ENCODE data around the gene CREBBP. TPM values are rescaled to one million over a fixed set of nuclear protein-coding genes. Genes with fewer than 3 reads are reported as not detected.

CREBBP gene
- total RNA-seq, 1 donor, result 28.2 TPM

GRCh38 chr16:3838600-3839401 is 41.7 kb downstream of the CREBBP start:
- Histone ChIP-seq H3K27ac (ENCODE audit: low read depth, low read length) (peak overlapping the region; percentile 39), H3K9me3 (ENCODE audit: low read depth, low read length) (no peaks in the 10 kb centered on the region), H3K4me2 (ENCODE audit: insufficient read depth, low read length) (peak overlapping the region; percentile 53), H3K4me3 (ENCODE audit: insufficient read depth, low read length) (no peak overlapping the region), H3K79me2 (ENCODE audit: insufficient read depth, low read length) (peaks cover 91% of the 10 kb centered on the region), H3K36me3 (ENCODE audit: insufficient read depth, low read length) (peaks cover 6% of the 10 kb centered on the region), H3K4me1 (ENCODE audit: insufficient read depth, low read length) (peaks cover 16% of the 10 kb centered on the region), H2AFZ (ENCODE audit: low read length) (no peak overlapping the region), H4K20me1 (ENCODE audit: insufficient read depth, low read length) (peaks cover 72% of the 10 kb centered on the region), H3K27me3 (ENCODE audit: insufficient read depth, low read length) (no peaks in the 10 kb centered on the region)
- DNase-seq (ENCODE audit: insufficient read length, low spot score, missing footprints), result no peak
- no peak for TF ChIP-seq CTCF (IDR thresholded peaks at IDR 0.05; ENCODE audit: extremely low read depth, low read depth, low read length)

- Histone ChIP-seq H3K4me3 (ENCODE audit: insufficient read depth, low read length) (no peak overlapping the region), H3K36me3 (ENCODE audit: insufficient read depth, low read length) (peaks cover 6% of the 10 kb centered on the region), H3K9me3 (ENCODE audit: low read depth, low read length) (no peaks in the 10 kb centered on the region), H4K20me1 (ENCODE audit: insufficient read depth, low read length) (peaks cover 73% of the 10 kb centered on the region), H2AFZ (ENCODE audit: low read length) (no peak overlapping the region), H3K4me2 (ENCODE audit: insufficient read depth, low read length) (peak overlapping the region; percentile 53), H3K27me3 (ENCODE audit: insufficient read depth, low read length) (no peaks in the 10 kb centered on the region), H3K4me1 (ENCODE audit: insufficient read depth, low read length) (peaks cover 16% of the 10 kb centered on the region), H3K27ac (ENCODE audit: low read depth, low read length) (peak overlapping the region; percentile 32), H3K79me2 (ENCODE audit: insufficient read depth, low read length) (peaks cover 92% of the 10 kb centered on the region)
- no peak for DNase-seq (ENCODE audit: insufficient read length, low spot score, missing footprints)
- TF ChIP-seq CTCF (IDR thresholded peaks at IDR 0.05; ENCODE audit: extremely low read depth, low read depth, low read length), result no peak
Observed at GRCh38 chr16:3837851-3838586, 42.5 kb downstream of the CREBBP start.

GRCh38 chr16:3836641-3837040 is 43.9 kb downstream of the CREBBP start:
- H4K20me1 ChIP-seq (ENCODE audit: insufficient read depth, low read length), result peaks cover 75% of the 10 kb centered on the region
- H3K4me2 ChIP-seq (ENCODE audit: insufficient read depth, low read length), result no peak overlapping the region
- DNase-seq (ENCODE audit: insufficient read length, low spot score, missing footprints), result no peak
- no peak overlapping the region for H2AFZ ChIP-seq (ENCODE audit: low read length)
- H3K27ac ChIP-seq (ENCODE audit: low read depth, low read length), result no peak overlapping the region
- H3K9me3 ChIP-seq (ENCODE audit: low read depth, low read length), result no peaks in the 10 kb centered on the region
- TF ChIP-seq CTCF (IDR thresholded peaks at IDR 0.05; ENCODE audit: extremely low read depth, low read depth, low read length), result no peak
- peaks cover 16% of the 10 kb centered on the region for H3K4me1 ChIP-seq (ENCODE audit: insufficient read depth, low read length)
- no peaks in the 10 kb centered on the region for H3K27me3 ChIP-seq (ENCODE audit: insufficient read depth, low read length)
- no peak overlapping the region for H3K4me3 ChIP-seq (ENCODE audit: insufficient read depth, low read length)
- H3K79me2 ChIP-seq (ENCODE audit: insufficient read depth, low read length), result peaks cover 94% of the 10 kb centered on the region
- H3K36me3 ChIP-seq (ENCODE audit: insufficient read depth, low read length), result peaks cover 6% of the 10 kb centered on the region

- H3K4me3 ChIP-seq (ENCODE audit: insufficient read depth, low read length), result no peak overlapping the region
- H3K4me2 ChIP-seq (ENCODE audit: insufficient read depth, low read length), result no peak overlapping the region
- peaks cover 74% of the 10 kb centered on the region for H4K20me1 ChIP-seq (ENCODE audit: insufficient read depth, low read length)
- H2AFZ ChIP-seq (ENCODE audit: low read length), result no peak overlapping the region
- no peaks in the 10 kb centered on the region for H3K9me3 ChIP-seq (ENCODE audit: low read depth, low read length)
- no peak for TF ChIP-seq CTCF (IDR thresholded peaks at IDR 0.05; ENCODE audit: extremely low read depth, low read depth, low read length)
- H3K27ac ChIP-seq (ENCODE audit: low read depth, low read length), result no peak overlapping the region
- peaks cover 94% of the 10 kb centered on the region for H3K79me2 ChIP-seq (ENCODE audit: insufficient read depth, low read length)
- peaks cover 16% of the 10 kb centered on the region for H3K4me1 ChIP-seq (ENCODE audit: insufficient read depth, low read length)
- DNase-seq (ENCODE audit: insufficient read length, low spot score, missing footprints), result no peak
- H3K27me3 ChIP-seq (ENCODE audit: insufficient read depth, low read length), result no peaks in the 10 kb centered on the region
- H3K36me3 ChIP-seq (ENCODE audit: insufficient read depth, low read length), result peaks cover 6% of the 10 kb centered on the region
Observed at GRCh38 chr16:3835089-3835602, 45.4 kb downstream of the CREBBP start.

Data from osteoblast (primary cell).